Measurements from ENCODE around the gene PCNX2. TPM values are rescaled to one million over a fixed set of nuclear protein-coding genes. Genes with fewer than 3 reads are reported as not detected.
"Not testable (repeated sequence)": the region's sequence is repeated elsewhere in the genome, so short reads cannot be mapped to it uniquely, and the experiment has no call there.

PCNX2 gene
- total and polyA plus RNA-seq, 5 donors = 0.66 to 5.0 (median 3.1) TPM

DNA sequence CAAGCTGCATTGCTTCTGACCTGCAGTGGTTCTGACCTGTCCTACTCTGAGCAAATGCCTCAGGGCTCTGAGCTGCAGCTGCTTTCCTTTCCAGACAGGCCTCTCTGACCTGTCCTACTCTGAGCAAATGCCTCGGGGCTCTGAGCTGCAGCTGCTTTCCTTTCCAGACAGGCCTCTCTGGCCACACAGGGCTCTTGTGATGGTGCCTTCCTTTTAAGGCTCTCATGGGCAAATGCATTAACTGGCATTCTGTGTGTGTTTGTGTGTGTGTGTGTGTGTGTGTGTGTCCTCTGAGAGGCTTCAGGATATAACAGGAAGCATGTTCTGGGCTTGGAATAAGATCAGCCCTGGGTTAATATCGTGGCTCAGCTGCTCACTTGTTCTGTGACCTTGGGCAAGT is 213.8 kb downstream of the PCNX2 start:
- Histone ChIP-seq H3K9me3 (ENCODE audit: control insufficient read depth, low read length) (no peaks in the 10 kb centered on the region), H3K27me3 (ENCODE audit: control insufficient read depth, insufficient read depth) (no peaks in the 10 kb centered on the region), H3K4me1 (ENCODE audit: control insufficient read depth, insufficient read depth, low read length) (no peaks in the 10 kb centered on the region), H3K27ac (ENCODE audit: low read length) (no peak overlapping the region), H3K4me3 (ENCODE audit: low read length) (no peak overlapping the region)
- ATAC-seq = no peak
- intact Hi-C loops (cut with DNase I) = no loop called here
- no peak for DNase-seq
- 27% methylated on average over 2 of the region's 2 CpGs for WGBS

GRCh38 chr1:233080827-233081226 is 214.7 kb downstream of the PCNX2 start:
- DNase-seq; ATAC-seq; H3K27me3 ChIP-seq (ENCODE audit: control insufficient read depth, insufficient read depth); H3K9me3 ChIP-seq (ENCODE audit: control insufficient read depth, low read length); H3K4me1 ChIP-seq (ENCODE audit: control insufficient read depth, insufficient read depth, low read length); H3K27ac ChIP-seq (ENCODE audit: low read length); H3K4me3 ChIP-seq (ENCODE audit: low read length); intact Hi-C loops (cut with DNase I): not testable (repeated sequence)
- 95% methylated on average over 4 of the region's 4 CpGs for WGBS

DNA sequence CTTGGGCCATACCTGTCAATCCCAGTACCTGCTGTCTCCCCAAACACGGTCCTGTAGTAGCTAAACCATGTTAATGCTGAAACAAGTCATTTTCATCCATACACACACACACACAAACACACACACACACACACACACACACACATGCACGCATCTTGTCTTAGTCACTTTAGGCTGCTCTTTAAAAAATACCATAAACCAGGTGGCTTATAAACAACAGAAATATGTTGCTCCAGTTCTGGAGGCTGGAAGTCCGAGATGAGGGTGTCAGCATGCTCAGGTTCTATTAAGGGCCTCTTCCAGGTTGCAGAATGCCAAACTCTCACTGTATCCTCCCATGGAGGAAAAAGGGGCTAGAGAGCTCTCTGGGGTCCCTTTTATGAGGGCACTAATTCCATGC is 215.2 kb downstream of the PCNX2 start:
- intact Hi-C loops (cut with DNase I) = no loop called here
- Histone ChIP-seq H3K9me3 (ENCODE audit: control insufficient read depth, low read length) (no peaks in the 10 kb centered on the region), H3K27ac (ENCODE audit: low read length) (no peak overlapping the region), H3K27me3 (ENCODE audit: control insufficient read depth, insufficient read depth) (no peaks in the 10 kb centered on the region), H3K4me1 (ENCODE audit: control insufficient read depth, insufficient read depth, low read length) (no peaks in the 10 kb centered on the region), H3K4me3 (ENCODE audit: low read length) (no peak overlapping the region)
- no peak for ATAC-seq
- WGBS = 95% methylated on average over 3 of the region's 3 CpGs
- no peak for DNase-seq

DNA sequence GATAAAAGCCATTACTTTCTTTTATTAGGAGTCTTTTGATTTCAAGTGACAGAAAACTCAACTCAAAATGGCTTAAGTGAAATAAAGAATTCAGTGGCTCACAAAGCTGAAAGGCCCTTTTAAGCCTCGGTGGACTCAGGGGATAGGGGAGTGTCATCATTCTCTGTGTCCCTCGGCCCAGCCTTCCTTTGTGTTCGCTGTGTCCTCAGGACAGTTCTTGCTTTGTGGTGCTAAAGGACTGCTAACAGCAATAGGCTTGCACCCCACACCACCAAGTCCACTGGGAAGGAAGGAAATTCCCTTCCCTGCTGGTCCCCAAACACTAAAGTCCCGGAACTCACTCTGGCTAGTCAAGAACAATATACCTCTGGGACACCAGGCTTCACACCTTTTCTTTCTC is 216.0 kb downstream of the PCNX2 start:
- no peak overlapping the region for H3K4me3 ChIP-seq (ENCODE audit: low read length)
- H3K27ac ChIP-seq (ENCODE audit: low read length) = no peak overlapping the region
- no peaks in the 10 kb centered on the region for H3K4me1 ChIP-seq (ENCODE audit: control insufficient read depth, insufficient read depth, low read length)
- DNase-seq = no peak
- no peaks in the 10 kb centered on the region for H3K9me3 ChIP-seq (ENCODE audit: control insufficient read depth, low read length)
- WGBS = 90% methylated on average over 4 of the region's 4 CpGs
- no peak for ATAC-seq
- H3K27me3 ChIP-seq (ENCODE audit: control insufficient read depth, insufficient read depth) = no peaks in the 10 kb centered on the region
- intact Hi-C loops (cut with DNase I) = no loop called here

GRCh38 chr1:233078396-233078795 is 217.1 kb downstream of the PCNX2 start:
- no peaks in the 10 kb centered on the region for H3K27me3 ChIP-seq (ENCODE audit: control insufficient read depth, insufficient read depth)
- H3K4me3 ChIP-seq (ENCODE audit: low read length) = no peak overlapping the region
- ATAC-seq (no peak), DNase-seq (no peak)
- WGBS = 84% methylated on average over 6 of the region's 6 CpGs
- intact Hi-C loops (cut with DNase I) = no loop called here
- no peaks in the 10 kb centered on the region for H3K4me1 ChIP-seq (ENCODE audit: control insufficient read depth, insufficient read depth, low read length)
- no peak overlapping the region for H3K27ac ChIP-seq (ENCODE audit: low read length)
- H3K9me3 ChIP-seq (ENCODE audit: control insufficient read depth, low read length) = no peaks in the 10 kb centered on the region

- H3K27me3 ChIP-seq (ENCODE audit: control insufficient read depth, insufficient read depth) = no peaks in the 10 kb centered on the region
- intact Hi-C loops (cut with DNase I) = no loop called here
- ATAC-seq (no peak), DNase-seq (no peak)
- no peak overlapping the region for H3K27ac ChIP-seq (ENCODE audit: low read length)
- no peaks in the 10 kb centered on the region for H3K4me1 ChIP-seq (ENCODE audit: control insufficient read depth, insufficient read depth, low read length)
- no peaks in the 10 kb centered on the region for H3K9me3 ChIP-seq (ENCODE audit: control insufficient read depth, low read length)
- 94% methylated on average over 1 of the region's 1 CpG for WGBS
- no peak overlapping the region for H3K4me3 ChIP-seq (ENCODE audit: low read length)
Observed at GRCh38 chr1:233075915-233076295, 219.6 kb downstream of the PCNX2 start.

GRCh38 chr1:233066087-233066486 is 229.4 kb downstream of the PCNX2 start:
- ATAC-seq (no peak), DNase-seq (no peak)
- WGBS = 98% methylated on average over 2 of the region's 2 CpGs
- no peaks in the 10 kb centered on the region for H3K27me3 ChIP-seq (ENCODE audit: control insufficient read depth, insufficient read depth)
- no peaks in the 10 kb centered on the region for H3K4me1 ChIP-seq (ENCODE audit: control insufficient read depth, insufficient read depth, low read length)
- no peaks in the 10 kb centered on the region for H3K9me3 ChIP-seq (ENCODE audit: control insufficient read depth, low read length)
- intact Hi-C loops (cut with DNase I) = no loop called here
- no peak overlapping the region for H3K4me3 ChIP-seq (ENCODE audit: low read length)
- H3K27ac ChIP-seq (ENCODE audit: low read length) = no peak overlapping the region

GRCh38 chr1:233065685-233066084 is 229.8 kb downstream of the PCNX2 start:
- ATAC-seq (no peak), DNase-seq (no peak)
- H3K9me3 ChIP-seq (ENCODE audit: control insufficient read depth, low read length) = no peaks in the 10 kb centered on the region
- H3K27ac ChIP-seq (ENCODE audit: low read length) = no peak overlapping the region
- H3K27me3 ChIP-seq (ENCODE audit: control insufficient read depth, insufficient read depth) = no peaks in the 10 kb centered on the region
- 88% methylated on average over 2 of the region's 2 CpGs for WGBS
- H3K4me1 ChIP-seq (ENCODE audit: control insufficient read depth, insufficient read depth, low read length) = no peaks in the 10 kb centered on the region
- no peak overlapping the region for H3K4me3 ChIP-seq (ENCODE audit: low read length)
- intact Hi-C loops (cut with DNase I) = no loop called here

DNA sequence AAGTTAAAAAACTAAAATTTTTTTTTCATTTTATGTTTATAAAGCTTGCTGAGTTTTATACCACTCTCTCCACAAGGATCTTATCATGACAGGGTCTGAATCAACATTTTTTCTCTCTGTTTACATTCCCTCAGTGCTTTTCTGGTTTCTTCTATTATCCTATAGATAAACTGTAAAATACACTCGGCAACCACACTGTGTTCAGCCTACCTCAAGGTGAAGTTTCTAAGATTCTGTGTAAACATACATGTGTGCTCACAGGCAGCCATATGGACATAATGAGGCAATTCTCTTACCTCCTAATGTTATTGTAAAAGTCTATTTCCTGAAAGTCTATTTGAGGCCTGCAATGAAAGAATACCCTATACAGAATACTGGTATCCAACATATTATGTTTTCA is 230.5 kb downstream of the PCNX2 start:
- intact Hi-C loops (cut with DNase I) = no loop called here
- no peaks in the 10 kb centered on the region for H3K4me1 ChIP-seq (ENCODE audit: control insufficient read depth, insufficient read depth, low read length)
- 68% methylated on average over 1 of the region's 1 CpG for WGBS
- no peaks in the 10 kb centered on the region for H3K27me3 ChIP-seq (ENCODE audit: control insufficient read depth, insufficient read depth)
- H3K27ac ChIP-seq (ENCODE audit: low read length) = no peak overlapping the region
- DNase-seq (no peak), ATAC-seq (no peak)
- no peaks in the 10 kb centered on the region for H3K9me3 ChIP-seq (ENCODE audit: control insufficient read depth, low read length)
- H3K4me3 ChIP-seq (ENCODE audit: low read length) = no peak overlapping the region

DNA sequence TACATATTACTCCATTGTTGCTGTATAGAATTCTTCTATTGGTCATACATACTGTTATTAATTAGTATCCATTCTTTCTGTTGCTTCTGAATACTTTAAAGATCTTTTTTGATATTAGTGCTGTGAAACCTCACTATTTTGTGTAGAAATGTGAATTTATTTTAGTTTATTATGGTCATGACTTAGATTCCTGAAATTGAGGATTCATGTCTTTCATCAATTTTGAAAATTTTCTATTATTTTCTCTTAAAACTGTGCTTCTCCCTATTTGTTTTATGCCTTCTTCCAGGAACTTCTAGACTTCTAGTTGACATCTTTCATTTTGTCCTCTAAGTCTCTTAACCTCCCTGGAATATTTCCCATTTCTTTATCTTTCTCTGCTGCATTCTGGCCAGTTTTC is 232.1 kb downstream of the PCNX2 start:
- Histone ChIP-seq H3K4me1 (ENCODE audit: control insufficient read depth, insufficient read depth, low read length) (no peaks in the 10 kb centered on the region), H3K27ac (ENCODE audit: low read length) (no peak overlapping the region), H3K4me3 (ENCODE audit: low read length) (no peak overlapping the region), H3K9me3 (ENCODE audit: control insufficient read depth, low read length) (no peaks in the 10 kb centered on the region), H3K27me3 (ENCODE audit: control insufficient read depth, insufficient read depth) (no peaks in the 10 kb centered on the region)
- DNase-seq (no peak), ATAC-seq (no peak)
- intact Hi-C loops (cut with DNase I) = no loop called here

DNA sequence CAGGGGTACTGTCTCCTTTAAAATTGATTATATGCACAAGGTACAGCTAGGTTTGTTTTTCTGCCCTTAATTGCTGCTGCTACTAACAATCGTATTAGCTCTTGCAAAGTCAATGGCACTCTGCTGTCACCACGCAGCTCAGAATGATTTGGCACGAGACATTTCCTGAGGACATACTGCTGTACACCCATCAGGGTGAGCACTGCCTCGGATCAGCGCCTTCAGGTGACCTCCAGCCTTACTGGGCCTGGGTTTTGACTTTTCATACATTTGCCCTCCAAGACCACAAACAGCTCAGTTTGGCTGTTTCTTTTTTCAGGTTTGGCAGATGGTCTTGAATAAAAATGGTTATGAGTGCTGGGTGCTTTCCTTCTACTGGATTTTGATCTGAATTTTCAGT is 234.3 kb downstream of the PCNX2 start:
- Histone ChIP-seq H3K27me3 (ENCODE audit: control insufficient read depth, insufficient read depth) (no peaks in the 10 kb centered on the region), H3K4me1 (ENCODE audit: control insufficient read depth, insufficient read depth, low read length) (no peaks in the 10 kb centered on the region), H3K4me3 (ENCODE audit: low read length) (no peak overlapping the region), H3K9me3 (ENCODE audit: control insufficient read depth, low read length) (no peaks in the 10 kb centered on the region), H3K27ac (ENCODE audit: low read length) (no peak overlapping the region)
- DNase-seq = no peak
- 54% methylated on average over 5 of the region's 5 CpGs for WGBS
- ATAC-seq = no peak
- intact Hi-C loops (cut with DNase I) = no loop called here

DNA sequence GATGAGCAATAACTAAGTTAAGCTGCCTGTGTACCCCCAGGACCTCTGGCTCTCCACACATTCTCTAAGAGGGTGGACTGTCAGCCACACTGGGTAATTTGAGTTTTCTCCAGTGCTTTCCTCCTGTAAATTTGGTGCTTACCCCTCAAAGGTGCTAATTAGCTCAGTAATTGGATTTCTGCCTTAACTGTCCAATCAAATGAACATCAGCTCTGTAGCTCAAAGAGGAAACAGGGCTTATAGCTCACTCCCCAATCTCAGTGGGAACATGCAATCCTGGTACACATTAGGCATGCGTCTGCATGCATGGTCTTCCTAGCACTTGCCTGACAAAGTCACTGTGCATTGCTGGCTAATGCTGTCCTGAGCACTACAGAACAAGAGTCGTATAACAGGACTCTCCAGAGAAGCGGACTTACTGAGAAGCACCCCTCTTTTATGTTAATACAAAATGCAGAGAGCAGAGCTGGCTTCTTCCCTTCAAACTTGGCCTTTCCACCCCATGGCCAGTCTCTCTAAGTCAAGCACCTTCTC is 235.0 kb downstream of the PCNX2 start:
- H3K27me3 ChIP-seq (ENCODE audit: control insufficient read depth, insufficient read depth) = no peaks in the 10 kb centered on the region
- ATAC-seq = no peak
- no peak overlapping the region for H3K27ac ChIP-seq (ENCODE audit: low read length)
- H3K9me3 ChIP-seq (ENCODE audit: control insufficient read depth, low read length) = no peaks in the 10 kb centered on the region
- H3K4me3 ChIP-seq (ENCODE audit: low read length) = no peak overlapping the region
- WGBS = 88% methylated on average over 3 of the region's 3 CpGs
- intact Hi-C loops (cut with DNase I) = no loop called here
- peaks cover 2% of the 10 kb centered on the region for H3K4me1 ChIP-seq (ENCODE audit: control insufficient read depth, insufficient read depth, low read length)
- no peak for DNase-seq

All from right cardiac atrium (tissue), 5 donors.